Spinal cord (tissue), 10 donors: ENCODE measurements around the gene ZNF467. TPM values are rescaled to one million over a fixed set of nuclear protein-coding genes. Genes with fewer than 3 reads are reported as not detected.

Experiments used
- DNase-seq, 6 donors: peaks; one replicate each; pipeline versions ENCODE4 v3.0.0 to v3.0.0-alpha.2; 2013 to 2015; ENCODE audit warnings: low spot score in 6 of 6, low read depth in 4 of 6
- H3K27ac ChIP-seq: one replicate; pipeline ENCODE4 v1.5.1; 2013; ENCODE audit warnings: low read depth, low read length, control low read depth
- H3K27me3 ChIP-seq: one replicate; pipeline ENCODE4 v1.6.1; 2013; ENCODE audit warnings: low read length; ENCODE audit not compliant: control insufficient read depth, insufficient read depth
- H3K36me3 ChIP-seq: one replicate; pipeline ENCODE4 v1.6.1; 2013; ENCODE audit warnings: low read length; ENCODE audit not compliant: control insufficient read depth, insufficient read depth
- H3K4me1 ChIP-seq: one replicate; pipeline ENCODE4 v1.6.1; 2013; ENCODE audit warnings: low read length; ENCODE audit not compliant: control insufficient read depth, insufficient read depth
- H3K4me3 ChIP-seq: one replicate; pipeline ENCODE4 v1.5.1; 2013; ENCODE audit warnings: low read depth, low read length, control low read depth
- H3K9me3 ChIP-seq: one replicate; pipeline ENCODE4 v1.6.1; 2013; ENCODE audit warnings: low read length; ENCODE audit not compliant: control insufficient read depth, insufficient read depth
- WGBS: methylation state at CpG from one replicate; pipeline ENCODE4 v1.1.5; 2013; ENCODE audit warnings: missing lambda C conversion rate; ENCODE audit not compliant: insufficient coverage; 5-methylcytosine and 5-hydroxymethylcytosine counted together
- polyA plus RNA-seq, 2 donors: library from polyadenylated mRNA; unstranded; fragments of 120-200 nt; gene quantifications; one replicate each; pipeline ENCODE4 v1.2.1, GENCODE V29; 2013; ENCODE audit not compliant: insufficient read length in 2 of 2
- total RNA-seq, 2 donors: library from RNA; depleted of rRNA in 1 of 2; stranded (reverse); fragments of 120-200 nt in 1 of 2; fragments of >200 nt in 1 of 2; gene quantifications; one replicate each; pipeline versions ENCODE4 v1.2.3 to v1.2.4, GENCODE V29; 2013 to 2014
- donor health status: healthy.

Gene ZNF467
- total and polyA plus RNA-seq, 4 donors = 2.8 to 17.5 (median 7.8) TPM

- no peak for DNase-seq
- Histone ChIP-seq H3K9me3 (no peaks in the 10 kb centered on the region), H3K27ac (no peak overlapping the region), H3K36me3 (peaks cover 81% of the 10 kb centered on the region), H3K4me1 (peaks cover 6% of the 10 kb centered on the region), H3K4me3 (no peak overlapping the region), H3K27me3 (no peaks in the 10 kb centered on the region)
- 93% methylated on average over 6 of the region's 14 CpGs for WGBS
Observed at GRCh38 chr7:149731207-149731955, 42.0 kb downstream of the ZNF467 start.

GRCh38 chr7:149729983-149730801 lies 43.2 kb downstream of the ZNF467 start:
- H3K27me3 ChIP-seq = no peaks in the 10 kb centered on the region
- H3K4me3 ChIP-seq = no peak overlapping the region
- H3K9me3 ChIP-seq = no peaks in the 10 kb centered on the region
- 85% methylated on average over 28 of the region's 28 CpGs for WGBS
- H3K27ac ChIP-seq = no peak overlapping the region
- H3K4me1 ChIP-seq = no peaks in the 10 kb centered on the region
- DNase-seq = peak in 1 of 6 donors; percentile 28
- H3K36me3 ChIP-seq = peaks cover 92% of the 10 kb centered on the region

GRCh38 chr7:149729586-149729982 lies 43.8 kb downstream of the ZNF467 start:
- DNase-seq = no peak
- Histone ChIP-seq H3K4me3 (no peak overlapping the region), H3K4me1 (no peaks in the 10 kb centered on the region), H3K9me3 (no peaks in the 10 kb centered on the region), H3K27me3 (no peaks in the 10 kb centered on the region), H3K36me3 (peaks cover 97% of the 10 kb centered on the region), H3K27ac (no peak overlapping the region)
- WGBS = 87% methylated on average over 5 of the region's 5 CpGs

GRCh38 chr7:149728491-149729375 lies 44.7 kb downstream of the ZNF467 start:
- no peak for DNase-seq
- Histone ChIP-seq H3K27me3 (no peaks in the 10 kb centered on the region), H3K4me3 (no peak overlapping the region), H3K36me3 (peaks cover 97% of the 10 kb centered on the region), H3K4me1 (no peaks in the 10 kb centered on the region), H3K27ac (no peak overlapping the region), H3K9me3 (no peaks in the 10 kb centered on the region)
- WGBS = 90% methylated on average over 21 of the region's 21 CpGs

- no peak overlapping the region for H3K4me3 ChIP-seq
- no peak for DNase-seq
- H3K36me3 ChIP-seq = peaks cover 97% of the 10 kb centered on the region
- no peaks in the 10 kb centered on the region for H3K9me3 ChIP-seq
- H3K27me3 ChIP-seq = no peaks in the 10 kb centered on the region
- WGBS = 78% methylated on average over 10 of the region's 12 CpGs
- H3K4me1 ChIP-seq = no peaks in the 10 kb centered on the region
- H3K27ac ChIP-seq = no peak overlapping the region
Observed at GRCh38 chr7:149727899-149728476, 45.4 kb downstream of the ZNF467 start.

- WGBS = 89% methylated on average over 12 of the region's 13 CpGs
- Histone ChIP-seq H3K27ac (no peak overlapping the region), H3K9me3 (no peaks in the 10 kb centered on the region), H3K36me3 (peaks cover 98% of the 10 kb centered on the region), H3K27me3 (no peaks in the 10 kb centered on the region), H3K4me3 (no peak overlapping the region), H3K4me1 (no peaks in the 10 kb centered on the region)
- DNase-seq = no peak
Observed at GRCh38 chr7:149727053-149727898, 46.1 kb downstream of the ZNF467 start.

GRCh38 chr7:149725916-149726315 lies 47.5 kb downstream of the ZNF467 start:
- Histone ChIP-seq H3K27ac (no peak overlapping the region), H3K36me3 (peaks cover 99% of the 10 kb centered on the region), H3K4me3 (no peak overlapping the region), H3K27me3 (no peaks in the 10 kb centered on the region), H3K4me1 (peaks cover 3% of the 10 kb centered on the region), H3K9me3 (no peaks in the 10 kb centered on the region)
- 95% methylated on average over 6 of the region's 6 CpGs for WGBS
- no peak for DNase-seq

- Histone ChIP-seq H3K36me3 (peaks cover 100% of the 10 kb centered on the region), H3K4me3 (no peak overlapping the region), H3K27ac (no peak overlapping the region), H3K9me3 (no peaks in the 10 kb centered on the region), H3K4me1 (peaks cover 8% of the 10 kb centered on the region), H3K27me3 (no peaks in the 10 kb centered on the region)
- DNase-seq = no peak
- 84% methylated on average over 5 of the region's 12 CpGs for WGBS
Observed at GRCh38 chr7:149725426-149725821, 48.0 kb downstream of the ZNF467 start.
